ENCODE data around the gene ENOPH1.

DNA sequence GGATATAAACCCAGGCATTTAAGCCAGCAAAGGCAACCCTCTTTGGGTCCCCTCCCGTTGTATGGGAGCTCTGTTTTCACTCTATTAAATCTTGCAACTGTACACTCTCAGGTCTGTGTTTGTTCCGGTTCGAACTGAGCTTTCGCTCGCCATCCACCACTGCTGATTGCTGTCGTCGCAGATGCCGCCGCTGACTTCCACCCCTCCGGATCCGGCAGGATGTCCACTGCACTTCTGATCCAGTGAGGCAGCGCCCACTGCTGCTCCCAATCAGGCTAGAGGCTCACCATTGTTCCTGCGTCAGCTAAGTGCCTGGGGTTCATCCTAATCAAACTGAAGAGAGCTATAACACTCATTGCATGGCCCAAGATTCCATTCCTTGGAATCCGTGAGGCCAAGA, 49.2 kb downstream of the ENOPH1 start:
- no peak for TF ChIP-seq LCORL (IDR thresholded peaks at IDR 0.05)
- TF ChIP-seq LCORL (CRISPR knock-in tag; IDR thresholded peaks at IDR 0.05): no peak
- TF ChIP-seq ZSCAN20 (CRISPR knock-in tag; IDR thresholded peaks at IDR 0.05; ENCODE audit: borderline replicate concordance): no peak
- no peak for TF ChIP-seq ZNF589 (CRISPR knock-in tag; conservative IDR thresholded peaks at IDR 0.05)
- no peak for TF ChIP-seq NPAS2 (CRISPR knock-in tag; IDR thresholded peaks at IDR 0.05; ENCODE audit: borderline replicate concordance)
- TF ChIP-seq ZNF354B (CRISPR knock-in tag; IDR thresholded peaks at IDR 0.05): no peak
- no peak for TF ChIP-seq PATZ1 (CRISPR knock-in tag; IDR thresholded peaks at IDR 0.05)
- TF ChIP-seq RBM22 (optimal IDR thresholded peaks at IDR 0.05; ENCODE audit: low read length): no peak
- TF ChIP-seq HDAC2 (CRISPR knock-in tag; IDR thresholded peaks at IDR 0.05): no peak
- TF ChIP-seq, protein P1, sequence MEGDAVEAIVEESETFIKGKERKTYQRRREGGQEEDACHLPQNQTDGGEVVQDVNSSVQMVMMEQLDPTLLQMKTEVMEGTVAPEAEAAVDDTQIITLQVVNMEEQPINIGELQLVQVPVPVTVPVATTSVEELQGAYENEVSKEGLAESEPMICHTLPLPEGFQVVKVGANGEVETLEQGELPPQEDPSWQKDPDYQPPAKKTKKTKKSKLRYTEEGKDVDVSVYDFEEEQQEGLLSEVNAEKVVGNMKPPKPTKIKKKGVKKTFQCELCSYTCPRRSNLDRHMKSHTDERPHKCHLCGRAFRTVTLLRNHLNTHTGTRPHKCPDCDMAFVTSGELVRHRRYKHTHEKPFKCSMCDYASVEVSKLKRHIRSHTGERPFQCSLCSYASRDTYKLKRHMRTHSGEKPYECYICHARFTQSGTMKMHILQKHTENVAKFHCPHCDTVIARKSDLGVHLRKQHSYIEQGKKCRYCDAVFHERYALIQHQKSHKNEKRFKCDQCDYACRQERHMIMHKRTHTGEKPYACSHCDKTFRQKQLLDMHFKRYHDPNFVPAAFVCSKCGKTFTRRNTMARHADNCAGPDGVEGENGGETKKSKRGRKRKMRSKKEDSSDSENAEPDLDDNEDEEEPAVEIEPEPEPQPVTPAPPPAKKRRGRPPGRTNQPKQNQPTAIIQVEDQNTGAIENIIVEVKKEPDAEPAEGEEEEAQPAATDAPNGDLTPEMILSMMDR (CRISPR knock-in tag; IDR thresholded peaks at IDR 0.05): no peak
